ENCODE measurements around the gene SLC44A3. TPM values are rescaled to one million over a fixed set of nuclear protein-coding genes. Genes with fewer than 3 reads are reported as not detected.

SLC44A3 gene
- total RNA-seq, 1 donor: 2.9 TPM

DNA sequence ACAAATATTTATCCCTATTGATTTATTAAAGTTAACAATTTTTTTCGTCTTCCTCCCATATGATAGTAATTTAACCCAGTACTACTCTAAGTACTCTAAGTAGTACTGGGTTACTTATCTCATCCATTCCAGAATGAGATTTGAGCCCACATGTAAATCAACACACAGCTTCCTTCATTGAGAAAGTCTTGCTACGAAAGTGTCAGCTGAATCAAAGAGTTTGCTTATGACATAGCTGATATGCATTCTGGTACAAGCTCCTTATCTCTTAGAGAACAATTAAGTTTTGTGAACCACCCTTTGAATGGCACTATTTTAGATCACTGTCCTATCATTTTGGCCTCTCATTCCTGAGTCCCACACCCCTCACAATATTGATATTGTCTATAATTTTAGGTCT is 2.4 kb upstream of the SLC44A3 start:
- Histone ChIP-seq H3K79me2 (ENCODE audit: insufficient read depth, low read length) (no peaks in the 10 kb centered on the region), H3K27me3 (ENCODE audit: insufficient read depth, low read length) (peaks cover 72% of the 10 kb centered on the region), H2AFZ (ENCODE audit: low read length) (no peak overlapping the region), H3K9me3 (ENCODE audit: low read depth, low read length) (no peaks in the 10 kb centered on the region), H4K20me1 (ENCODE audit: insufficient read depth, low read length) (no peaks in the 10 kb centered on the region), H3K4me1 (ENCODE audit: insufficient read depth, low read length) (peaks cover 4% of the 10 kb centered on the region), H3K4me3 (ENCODE audit: insufficient read depth, low read length) (no peak overlapping the region), H3K4me2 (ENCODE audit: insufficient read depth, low read length) (no peak overlapping the region), H3K27ac (ENCODE audit: low read depth, low read length) (no peak overlapping the region), H3K36me3 (ENCODE audit: insufficient read depth, low read length) (no peaks in the 10 kb centered on the region)
- TF ChIP-seq, protein P1, sequence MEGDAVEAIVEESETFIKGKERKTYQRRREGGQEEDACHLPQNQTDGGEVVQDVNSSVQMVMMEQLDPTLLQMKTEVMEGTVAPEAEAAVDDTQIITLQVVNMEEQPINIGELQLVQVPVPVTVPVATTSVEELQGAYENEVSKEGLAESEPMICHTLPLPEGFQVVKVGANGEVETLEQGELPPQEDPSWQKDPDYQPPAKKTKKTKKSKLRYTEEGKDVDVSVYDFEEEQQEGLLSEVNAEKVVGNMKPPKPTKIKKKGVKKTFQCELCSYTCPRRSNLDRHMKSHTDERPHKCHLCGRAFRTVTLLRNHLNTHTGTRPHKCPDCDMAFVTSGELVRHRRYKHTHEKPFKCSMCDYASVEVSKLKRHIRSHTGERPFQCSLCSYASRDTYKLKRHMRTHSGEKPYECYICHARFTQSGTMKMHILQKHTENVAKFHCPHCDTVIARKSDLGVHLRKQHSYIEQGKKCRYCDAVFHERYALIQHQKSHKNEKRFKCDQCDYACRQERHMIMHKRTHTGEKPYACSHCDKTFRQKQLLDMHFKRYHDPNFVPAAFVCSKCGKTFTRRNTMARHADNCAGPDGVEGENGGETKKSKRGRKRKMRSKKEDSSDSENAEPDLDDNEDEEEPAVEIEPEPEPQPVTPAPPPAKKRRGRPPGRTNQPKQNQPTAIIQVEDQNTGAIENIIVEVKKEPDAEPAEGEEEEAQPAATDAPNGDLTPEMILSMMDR (IDR thresholded peaks at IDR 0.05; ENCODE audit: extremely low read depth, low read depth, low read length): no peak
- no peak for DNase-seq (ENCODE audit: insufficient read length, low spot score, missing footprints)

DNA sequence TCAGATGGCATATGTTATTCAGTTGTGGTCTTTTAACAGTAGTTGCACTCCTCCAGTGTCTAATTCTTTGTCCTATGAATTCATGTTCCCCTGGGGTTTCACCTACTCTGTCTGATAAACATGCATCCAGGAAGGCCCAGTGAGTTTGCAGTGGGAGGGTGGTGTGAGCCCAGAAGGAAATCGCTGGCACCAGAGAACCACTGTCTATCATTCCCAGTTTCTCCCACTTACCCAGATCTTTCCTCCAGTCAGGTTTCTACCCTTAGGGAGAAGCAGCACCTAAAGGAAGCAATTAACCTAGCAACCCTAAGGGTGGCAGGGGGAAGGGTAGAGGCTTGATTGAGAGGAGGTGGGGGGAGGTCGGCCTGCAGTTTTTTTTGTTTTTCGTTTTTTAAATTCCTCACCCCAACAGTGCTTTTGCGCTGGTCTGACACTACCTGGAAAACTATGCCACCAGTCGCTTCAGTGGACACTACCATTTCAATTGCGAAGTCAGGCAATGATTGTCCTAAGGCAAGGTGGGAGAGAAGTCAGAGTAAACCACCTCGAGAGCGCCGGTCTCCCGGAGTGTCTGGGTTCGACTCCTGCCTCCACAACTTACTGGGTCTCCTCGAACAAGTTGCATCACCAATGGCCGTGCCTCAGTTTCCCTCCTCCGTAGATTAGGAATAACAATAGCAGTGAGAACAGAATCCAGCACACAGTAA is 766 bp upstream of the SLC44A3 start:
- Histone ChIP-seq H3K27ac (ENCODE audit: low read depth, low read length) (no peak overlapping the region), H3K4me3 (ENCODE audit: insufficient read depth, low read length) (peak overlapping the region; percentile 73), H3K4me1 (ENCODE audit: insufficient read depth, low read length) (peaks cover 4% of the 10 kb centered on the region), H3K4me2 (ENCODE audit: insufficient read depth, low read length) (peak overlapping the region; percentile 91), H3K9me3 (ENCODE audit: low read depth, low read length) (no peaks in the 10 kb centered on the region), H2AFZ (ENCODE audit: low read length) (peak overlapping the region; percentile 89), H3K79me2 (ENCODE audit: insufficient read depth, low read length) (no peaks in the 10 kb centered on the region), H3K36me3 (ENCODE audit: insufficient read depth, low read length) (no peaks in the 10 kb centered on the region), H4K20me1 (ENCODE audit: insufficient read depth, low read length) (no peaks in the 10 kb centered on the region), H3K27me3 (ENCODE audit: insufficient read depth, low read length) (peaks cover 74% of the 10 kb centered on the region)
- TF ChIP-seq, protein P1 (IDR thresholded peaks at IDR 0.05; ENCODE audit: extremely low read depth, low read depth, low read length): no peak
- DNase-seq (ENCODE audit: insufficient read length, low spot score, missing footprints): no peak

DNA sequence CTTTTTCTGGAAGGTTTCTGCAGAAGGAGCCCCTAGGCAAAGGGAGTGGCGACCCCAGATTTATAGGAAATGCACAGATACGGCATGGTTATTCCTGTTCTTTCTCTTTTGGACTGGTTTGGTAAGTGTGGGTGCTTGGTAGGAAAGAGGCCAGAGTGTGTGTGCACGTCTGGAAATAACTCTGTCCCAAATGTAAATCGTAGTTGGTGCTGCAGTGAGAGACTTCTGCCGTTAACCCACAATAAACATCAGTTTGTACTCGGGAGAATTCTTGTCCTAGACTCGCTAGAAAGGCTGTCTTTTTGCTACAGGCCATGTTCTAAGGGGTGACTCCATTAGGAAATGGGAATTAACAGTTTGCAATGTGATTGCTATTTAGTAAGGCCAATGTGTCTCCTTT is 779 bp downstream of the SLC44A3 start:
- TF ChIP-seq, protein P1 (IDR thresholded peaks at IDR 0.05; ENCODE audit: extremely low read depth, low read depth, low read length): no peak
- no peaks in the 10 kb centered on the region for H3K9me3 ChIP-seq (ENCODE audit: low read depth, low read length)
- H3K4me3 ChIP-seq (ENCODE audit: insufficient read depth, low read length): peak overlapping the region; percentile 73
- DNase-seq (ENCODE audit: insufficient read length, low spot score, missing footprints): no peak
- H3K4me2 ChIP-seq (ENCODE audit: insufficient read depth, low read length): peak overlapping the region; percentile 77
- H3K27me3 ChIP-seq (ENCODE audit: insufficient read depth, low read length): peaks cover 71% of the 10 kb centered on the region
- H4K20me1 ChIP-seq (ENCODE audit: insufficient read depth, low read length): no peaks in the 10 kb centered on the region
- H3K4me1 ChIP-seq (ENCODE audit: insufficient read depth, low read length): peaks cover 4% of the 10 kb centered on the region
- no peaks in the 10 kb centered on the region for H3K36me3 ChIP-seq (ENCODE audit: insufficient read depth, low read length)
- H3K79me2 ChIP-seq (ENCODE audit: insufficient read depth, low read length): no peaks in the 10 kb centered on the region
- H2AFZ ChIP-seq (ENCODE audit: low read length): no peak overlapping the region
- no peak overlapping the region for H3K27ac ChIP-seq (ENCODE audit: low read depth, low read length)

DNA sequence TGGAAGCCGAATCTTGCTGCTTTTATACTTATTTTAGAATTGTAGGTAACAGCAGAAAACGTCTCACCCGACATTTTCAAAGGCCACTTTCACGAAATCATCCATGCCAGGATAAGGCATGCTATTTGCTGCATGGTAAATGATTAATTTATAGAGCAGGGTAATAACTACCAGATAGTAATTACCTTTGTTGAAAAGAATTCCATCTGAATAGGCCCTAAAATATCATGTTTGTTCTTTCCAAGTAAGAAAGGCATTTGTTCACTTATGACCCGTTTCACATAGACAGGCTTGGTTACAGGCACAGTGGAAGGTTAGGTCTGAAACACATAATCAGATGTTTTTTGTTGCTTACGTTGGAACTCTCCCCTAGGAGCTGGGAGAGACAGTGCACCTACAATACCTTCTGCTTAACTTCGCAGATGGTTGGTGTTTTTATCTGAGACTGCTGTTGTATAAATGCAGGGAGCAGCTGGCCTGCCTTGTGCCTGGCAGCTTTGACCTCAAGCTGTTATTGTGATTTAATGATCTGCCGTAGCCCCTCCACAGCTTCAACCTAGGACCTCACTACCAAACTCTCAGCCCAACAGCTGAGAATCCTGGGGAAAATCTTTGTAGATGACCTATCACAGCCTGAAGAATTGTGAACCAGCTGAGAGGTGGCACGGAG is 1.6 kb downstream of the SLC44A3 start:
- H3K4me1 ChIP-seq (ENCODE audit: insufficient read depth, low read length): peaks cover 4% of the 10 kb centered on the region
- no peak overlapping the region for H3K27ac ChIP-seq (ENCODE audit: low read depth, low read length)
- H3K4me2 ChIP-seq (ENCODE audit: insufficient read depth, low read length): no peak overlapping the region
- no peak overlapping the region for H2AFZ ChIP-seq (ENCODE audit: low read length)
- H3K4me3 ChIP-seq (ENCODE audit: insufficient read depth, low read length): no peak overlapping the region
- no peaks in the 10 kb centered on the region for H3K36me3 ChIP-seq (ENCODE audit: insufficient read depth, low read length)
- no peak for DNase-seq (ENCODE audit: insufficient read length, low spot score, missing footprints)
- peaks cover 72% of the 10 kb centered on the region for H3K27me3 ChIP-seq (ENCODE audit: insufficient read depth, low read length)
- H4K20me1 ChIP-seq (ENCODE audit: insufficient read depth, low read length): no peaks in the 10 kb centered on the region
- H3K9me3 ChIP-seq (ENCODE audit: low read depth, low read length): no peaks in the 10 kb centered on the region
- no peaks in the 10 kb centered on the region for H3K79me2 ChIP-seq (ENCODE audit: insufficient read depth, low read length)
- TF ChIP-seq, protein P1 (IDR thresholded peaks at IDR 0.05; ENCODE audit: extremely low read depth, low read depth, low read length): no peak
